GM12801 (cell line): ENCODE measurements around the gene PSMD1.

ENCODE experiments used
- TF ChIP-seq, protein P1 (sequence below): IDR thresholded peaks from one replicate; pipeline ENCODE4 v1.5.1; 2011; ENCODE audit warnings: control low read depth; ENCODE audit not compliant: insufficient read length; ENCODE audit errors: extremely low read depth

Gene PSMD1

GRCh38 chr2:231219289-231219688 is 162.6 kb downstream of the PSMD1 start:
- TF ChIP-seq, protein P1, sequence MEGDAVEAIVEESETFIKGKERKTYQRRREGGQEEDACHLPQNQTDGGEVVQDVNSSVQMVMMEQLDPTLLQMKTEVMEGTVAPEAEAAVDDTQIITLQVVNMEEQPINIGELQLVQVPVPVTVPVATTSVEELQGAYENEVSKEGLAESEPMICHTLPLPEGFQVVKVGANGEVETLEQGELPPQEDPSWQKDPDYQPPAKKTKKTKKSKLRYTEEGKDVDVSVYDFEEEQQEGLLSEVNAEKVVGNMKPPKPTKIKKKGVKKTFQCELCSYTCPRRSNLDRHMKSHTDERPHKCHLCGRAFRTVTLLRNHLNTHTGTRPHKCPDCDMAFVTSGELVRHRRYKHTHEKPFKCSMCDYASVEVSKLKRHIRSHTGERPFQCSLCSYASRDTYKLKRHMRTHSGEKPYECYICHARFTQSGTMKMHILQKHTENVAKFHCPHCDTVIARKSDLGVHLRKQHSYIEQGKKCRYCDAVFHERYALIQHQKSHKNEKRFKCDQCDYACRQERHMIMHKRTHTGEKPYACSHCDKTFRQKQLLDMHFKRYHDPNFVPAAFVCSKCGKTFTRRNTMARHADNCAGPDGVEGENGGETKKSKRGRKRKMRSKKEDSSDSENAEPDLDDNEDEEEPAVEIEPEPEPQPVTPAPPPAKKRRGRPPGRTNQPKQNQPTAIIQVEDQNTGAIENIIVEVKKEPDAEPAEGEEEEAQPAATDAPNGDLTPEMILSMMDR, result no peak

DNA sequence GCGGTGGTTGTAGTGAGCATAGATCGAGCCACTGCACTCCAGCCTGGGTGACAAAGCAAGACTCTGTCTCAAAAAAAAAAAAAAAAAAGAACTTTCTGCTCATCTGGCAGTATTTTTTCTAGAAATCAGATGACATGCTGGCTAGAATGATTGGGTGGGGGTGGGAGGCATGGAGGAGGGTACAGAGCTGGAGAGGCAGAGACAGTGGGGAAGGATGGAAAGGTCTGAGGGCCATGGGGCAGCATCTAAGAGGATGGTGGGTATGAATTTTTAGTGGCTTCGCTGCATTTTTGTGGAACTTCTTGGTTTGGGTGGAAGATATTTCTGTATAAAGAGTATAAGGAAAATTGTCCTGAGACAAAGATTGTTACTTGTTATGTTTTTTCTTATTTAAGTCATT is 165.1 kb downstream of the PSMD1 start:
- TF ChIP-seq, protein P1, result no peak
